ENCODE measurements around the gene TRAF3.
A peak's percentile ranks its signal among the peaks of the same experiment; 100 is the strongest.

Gene TRAF3

GRCh38 chr14:102772781-102773570 is 4.3 kb upstream of the TRAF3 start:
- H3K4me3 ChIP-seq (ENCODE audit: low read depth, low read length), result no peak overlapping the region
- peak; percentile 44 for DNase-seq (ENCODE audit: low read depth)
- peak; percentile 51 for TF ChIP-seq CTCF (conservative IDR thresholded peaks at IDR 0.05; ENCODE audit: low read depth, low read length)

GRCh38 chr14:102774391-102775153 is 2.7 kb upstream of the TRAF3 start:
- DNase-seq (ENCODE audit: low read depth), result peak; percentile 89
- peak; percentile 97 for TF ChIP-seq CTCF (conservative IDR thresholded peaks at IDR 0.05; ENCODE audit: low read depth, low read length)
- peak overlapping the region; percentile 29 for H3K4me3 ChIP-seq (ENCODE audit: low read depth, low read length)

GRCh38 chr14:102775855-102776760 is 1.1 kb upstream of the TRAF3 start:
- TF ChIP-seq CTCF (conservative IDR thresholded peaks at IDR 0.05; ENCODE audit: low read depth, low read length), result no peak

GRCh38 chr14:102777711-102778337 is 575 bp downstream of the TRAF3 start:
- DNase-seq (ENCODE audit: low read depth), result no peak
- no peak for TF ChIP-seq CTCF (conservative IDR thresholded peaks at IDR 0.05; ENCODE audit: low read depth, low read length)
- peak overlapping the region; percentile 63 for H3K4me3 ChIP-seq (ENCODE audit: low read depth, low read length)

More at GRCh38 chr14:102775855-102776760, 1.1 kb upstream of the TRAF3 start:
- no peak overlapping the region for H3K4me3 ChIP-seq (ENCODE audit: low read depth, low read length)
- DNase-seq (ENCODE audit: low read depth), result peak; percentile 81

GRCh38 chr14:102778338-102779083 is 1.3 kb downstream of the TRAF3 start:
- no peak for TF ChIP-seq CTCF (conservative IDR thresholded peaks at IDR 0.05; ENCODE audit: low read depth, low read length)
- DNase-seq (ENCODE audit: low read depth), result peak; percentile 61

GRCh38 chr14:102779084-102779462 is 1.8 kb downstream of the TRAF3 start:
- peak overlapping the region; percentile 63 for H3K4me3 ChIP-seq (ENCODE audit: low read depth, low read length)
- TF ChIP-seq CTCF (conservative IDR thresholded peaks at IDR 0.05; ENCODE audit: low read depth, low read length), result no peak
- peak; percentile 17 for DNase-seq (ENCODE audit: low read depth)

More at GRCh38 chr14:102778338-102779083, 1.3 kb downstream of the TRAF3 start:
- peak overlapping the region; percentile 63 for H3K4me3 ChIP-seq (ENCODE audit: low read depth, low read length)
